ENCODE measurements around the gene LRRFIP1.
"Not testable (repeated sequence)": the region's sequence is repeated elsewhere in the genome, so short reads cannot be mapped to it uniquely, and the experiment has no call there.

LRRFIP1 gene

DNA sequence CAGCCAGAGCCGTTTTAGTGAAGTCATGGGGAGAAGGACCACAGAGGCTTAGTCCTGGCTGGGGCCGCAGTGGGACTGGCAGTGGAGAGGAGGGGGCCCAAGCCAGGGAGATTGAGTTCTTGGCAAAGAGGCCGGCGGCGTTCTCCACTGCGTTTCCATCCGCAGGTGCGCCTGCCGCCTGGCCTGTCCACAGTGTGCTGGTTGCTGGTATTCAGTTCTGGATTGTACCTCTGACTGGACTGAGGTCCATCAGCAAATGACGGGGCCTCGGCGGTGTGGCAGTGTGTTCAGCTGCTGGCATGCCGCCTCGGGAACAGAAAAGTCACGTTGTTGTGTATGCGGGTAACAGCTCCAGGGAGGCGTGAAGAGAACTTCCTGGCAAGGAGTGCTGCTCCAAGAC is 36.8 kb downstream of the LRRFIP1 start:
- DNase-seq (ENCODE audit: low spot score), result no peak

DNA sequence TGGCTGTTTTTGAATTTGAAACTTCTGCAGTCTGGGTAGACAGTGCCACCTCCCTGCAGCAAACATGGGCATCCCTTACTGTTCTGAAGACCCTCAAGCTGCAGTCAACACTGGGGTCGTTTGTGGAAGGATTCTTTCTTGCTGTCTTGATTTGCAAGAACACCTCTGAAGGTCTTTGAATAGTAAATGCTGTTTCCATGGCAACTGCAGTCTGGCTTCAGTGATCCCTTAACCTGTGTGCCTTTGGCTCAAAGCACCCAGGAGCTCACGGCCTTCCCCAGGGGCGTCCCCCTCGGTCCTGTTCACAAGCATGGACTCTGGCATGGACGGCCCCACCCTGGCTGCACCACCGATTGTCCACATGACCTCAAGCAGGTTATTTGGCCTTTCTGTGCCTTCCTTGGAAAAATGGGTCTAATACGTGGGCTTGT is 38.3 kb downstream of the LRRFIP1 start:
- no peak for DNase-seq (ENCODE audit: low spot score)

DNA sequence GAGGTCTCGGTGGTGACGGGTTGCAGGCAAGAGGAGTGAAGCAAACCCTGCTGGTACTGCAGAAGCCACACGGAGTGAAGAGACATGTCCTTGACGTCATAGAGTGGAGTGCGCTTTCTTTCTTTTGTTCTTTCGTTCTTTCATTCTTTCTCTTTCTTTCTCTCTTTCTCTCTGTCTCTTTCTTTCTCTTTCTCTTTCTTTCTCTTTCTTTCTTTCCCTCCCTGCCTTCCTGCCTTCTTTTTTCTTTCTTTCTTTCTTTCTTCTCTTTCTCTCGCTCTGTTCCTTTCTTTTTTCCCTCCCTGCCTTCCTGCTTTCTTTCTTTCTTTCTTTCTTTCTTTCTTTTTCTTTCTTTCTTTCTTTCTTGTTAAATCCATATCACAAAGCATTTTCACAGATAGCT is 39.2 kb downstream of the LRRFIP1 start:
- DNase-seq (ENCODE audit: low spot score), result no peak

DNA sequence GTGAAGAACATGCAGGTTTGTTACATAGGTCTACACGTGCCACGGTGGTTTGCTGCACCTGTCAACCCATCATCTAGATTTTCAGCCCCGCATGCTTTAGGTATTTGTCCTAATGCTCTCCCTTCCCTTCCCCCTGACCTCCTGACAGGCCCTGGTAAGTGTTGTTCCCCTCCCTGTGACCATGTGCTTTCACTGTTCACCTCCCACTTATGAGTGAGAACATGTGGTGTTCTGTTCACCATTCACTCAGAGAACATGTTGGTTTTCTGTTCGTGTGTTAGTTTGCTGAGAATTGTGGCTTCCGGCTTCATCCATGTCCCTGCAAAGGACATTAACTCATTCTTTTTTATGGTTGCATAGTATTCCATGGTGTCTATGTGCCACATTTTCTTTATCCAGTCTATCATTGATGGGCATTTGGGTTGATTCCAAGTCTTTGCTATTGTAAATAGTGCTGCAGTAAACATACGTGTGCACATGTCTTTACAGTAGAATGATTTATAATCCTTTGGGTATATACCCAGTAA is 39.7 kb downstream of the LRRFIP1 start:
- DNase-seq (ENCODE audit: low spot score), result not testable (repeated sequence)

DNA sequence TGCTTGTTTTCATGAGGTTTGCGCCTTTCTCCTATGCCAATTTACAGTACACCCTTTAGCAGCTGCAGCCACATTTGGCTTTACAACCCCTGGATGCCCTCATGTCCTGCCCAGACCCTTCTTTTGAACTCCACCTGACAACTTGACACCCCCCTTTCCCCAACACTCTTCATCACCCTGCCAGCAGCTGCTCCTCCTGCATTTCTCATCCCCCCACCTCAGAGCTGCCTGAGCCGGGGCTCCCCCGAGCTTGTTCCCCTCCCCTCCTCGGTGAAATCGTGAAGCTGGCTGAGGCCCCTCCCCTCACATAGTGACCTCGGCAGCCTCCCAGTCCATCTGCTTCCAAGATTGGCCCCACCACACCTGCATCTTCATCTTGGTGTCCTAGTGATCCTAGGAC is 40.5 kb downstream of the LRRFIP1 start:
- DNase-seq (ENCODE audit: low spot score), result no peak

DNA sequence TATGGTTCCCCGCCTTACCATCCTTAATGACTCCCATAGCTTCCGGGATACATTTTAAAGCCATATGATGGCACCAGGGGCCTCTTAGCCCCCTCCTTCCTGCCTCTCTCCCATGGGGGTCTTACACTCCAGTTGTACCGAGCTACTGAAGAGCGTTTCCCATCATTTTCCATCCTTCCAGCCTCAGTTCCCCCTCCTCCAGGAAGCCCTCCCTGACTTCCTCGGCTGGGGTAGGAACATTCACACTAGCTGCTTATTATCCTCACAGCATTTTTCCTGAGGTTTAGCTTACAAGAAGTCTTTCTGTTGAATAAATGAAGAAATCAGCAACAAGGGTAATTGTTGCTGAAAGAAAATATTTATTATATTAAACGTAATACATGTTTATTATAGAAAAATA is 41.1 kb downstream of the LRRFIP1 start:
- no peak for DNase-seq (ENCODE audit: low spot score)

DNA sequence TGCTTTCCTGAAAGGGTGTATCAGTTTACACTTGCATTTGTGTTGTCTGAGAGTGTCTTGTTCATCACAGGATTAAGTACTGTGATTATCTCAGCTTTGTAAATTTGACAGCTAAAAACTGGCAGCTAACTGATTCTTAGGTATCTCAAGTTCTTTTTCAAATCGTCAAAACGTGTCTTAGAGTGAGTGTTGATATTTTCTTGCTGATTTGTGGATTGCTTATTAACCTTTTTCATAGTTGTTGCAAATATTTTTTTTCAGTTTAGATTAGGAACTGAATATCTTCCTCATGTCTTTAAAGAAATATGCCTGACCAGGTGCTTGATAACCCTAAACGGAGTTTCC is 41.9 kb downstream of the LRRFIP1 start:
- DNase-seq (ENCODE audit: low spot score), result no peak

DNA sequence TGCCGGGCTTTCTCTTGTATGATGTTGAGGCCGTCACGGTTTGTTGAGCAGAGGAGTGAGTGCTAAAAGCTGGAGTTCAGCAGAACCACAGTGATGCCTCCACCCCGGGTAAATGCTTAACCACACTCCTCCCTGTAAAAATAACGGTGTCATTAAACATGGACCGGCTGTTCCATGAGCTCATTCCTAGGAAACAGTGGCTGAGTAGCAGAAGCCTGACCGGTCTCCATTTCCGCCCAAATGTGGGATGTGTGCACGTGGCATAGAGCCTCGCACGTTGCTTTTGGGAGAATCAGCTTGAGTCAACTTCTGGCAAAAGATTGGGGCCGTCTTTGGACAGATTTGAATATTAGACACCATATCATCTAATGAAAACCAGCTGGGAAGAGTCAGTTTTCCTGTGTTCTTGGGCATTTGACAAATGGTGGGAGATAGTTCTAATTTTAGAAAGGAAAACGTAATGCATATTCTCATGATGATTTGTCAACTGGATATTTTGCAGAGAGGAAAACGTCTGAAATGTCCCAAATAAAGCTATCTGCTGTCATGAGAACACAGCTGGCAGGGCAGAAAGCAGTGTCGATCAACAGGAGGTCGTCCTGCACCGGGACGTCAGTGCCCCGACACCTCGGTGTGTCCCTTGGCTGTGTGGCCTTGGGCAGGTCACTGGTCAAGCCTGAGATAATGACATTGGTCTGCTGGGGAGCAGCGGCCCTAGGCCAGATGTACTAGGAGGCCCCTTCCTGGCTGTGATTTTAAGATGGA is 42.4 kb downstream of the LRRFIP1 start:
- DNase-seq (ENCODE audit: low spot score), result no peak

DNA sequence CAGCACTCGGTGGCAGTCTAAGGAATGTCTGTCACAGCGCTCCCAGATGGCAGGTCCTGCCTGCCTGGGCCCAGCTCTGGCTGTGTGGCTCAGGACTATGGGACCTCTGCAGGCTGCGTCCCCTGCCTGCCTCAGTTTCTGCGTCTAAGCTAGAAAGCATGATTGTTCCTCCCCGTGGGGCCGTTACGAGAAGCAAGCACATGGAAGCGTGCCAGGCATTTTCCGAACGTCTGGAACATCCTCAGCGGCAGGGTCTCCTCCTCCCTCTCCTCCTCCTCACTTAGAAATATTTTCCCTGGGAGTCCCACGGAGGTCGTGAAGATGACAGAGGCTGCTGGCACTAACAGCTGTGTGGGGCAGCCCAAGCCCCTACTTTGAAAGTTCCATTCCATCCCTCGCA is 43.3 kb downstream of the LRRFIP1 start:
- no peak for DNase-seq (ENCODE audit: low spot score)

DNA sequence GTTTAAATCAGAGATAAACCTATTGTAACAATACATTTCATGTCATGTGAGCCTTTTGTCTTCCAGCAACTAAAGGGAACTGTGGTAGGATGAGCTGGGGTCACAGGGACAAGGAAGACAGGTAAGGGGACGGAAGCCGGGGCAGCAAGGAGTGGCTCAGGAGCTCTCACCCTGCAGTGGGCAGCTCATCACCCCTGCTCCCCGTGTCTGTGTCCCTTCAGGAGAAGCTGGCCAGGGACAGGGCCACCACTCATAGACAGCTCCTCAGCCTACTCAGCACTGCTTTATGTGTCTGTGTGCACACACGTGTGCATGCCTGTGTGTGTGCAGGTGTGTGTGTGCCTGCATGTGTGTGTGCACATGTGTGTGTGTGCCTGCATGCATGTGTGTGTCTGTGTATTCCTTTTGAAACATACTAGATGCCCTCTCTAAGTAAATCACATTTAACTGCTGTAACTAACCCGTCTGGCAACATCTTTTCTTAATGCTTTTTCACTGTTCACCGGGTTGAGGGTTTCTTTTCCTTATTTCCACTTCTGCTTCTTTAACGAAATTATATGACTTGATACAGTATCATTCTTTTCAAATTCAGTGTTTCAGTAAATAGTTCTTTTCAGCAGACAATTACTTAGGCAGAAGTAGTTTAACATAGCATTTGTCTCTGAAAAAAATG is 44.2 kb downstream of the LRRFIP1 start:
- DNase-seq (ENCODE audit: low spot score), result no peak

DNA sequence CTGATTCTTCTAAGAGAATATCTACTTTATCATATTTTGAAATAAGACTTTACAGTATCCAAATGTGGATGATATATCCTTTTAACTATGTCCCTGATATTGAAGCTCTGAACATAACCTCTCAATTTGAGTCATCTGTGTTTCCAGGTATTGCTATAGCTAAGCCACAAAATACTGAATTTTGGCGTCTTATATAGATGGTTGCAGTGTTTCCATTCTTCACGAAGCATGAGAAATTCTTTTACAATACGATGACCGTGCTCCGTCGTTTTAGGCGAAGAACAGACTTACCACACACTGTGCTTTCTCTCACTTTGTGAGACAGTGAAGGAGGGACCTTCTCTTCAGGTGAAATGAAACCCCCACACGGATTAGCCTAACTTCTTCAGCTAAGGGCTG is 45.3 kb downstream of the LRRFIP1 start:
- DNase-seq (ENCODE audit: low spot score), result no peak

DNA sequence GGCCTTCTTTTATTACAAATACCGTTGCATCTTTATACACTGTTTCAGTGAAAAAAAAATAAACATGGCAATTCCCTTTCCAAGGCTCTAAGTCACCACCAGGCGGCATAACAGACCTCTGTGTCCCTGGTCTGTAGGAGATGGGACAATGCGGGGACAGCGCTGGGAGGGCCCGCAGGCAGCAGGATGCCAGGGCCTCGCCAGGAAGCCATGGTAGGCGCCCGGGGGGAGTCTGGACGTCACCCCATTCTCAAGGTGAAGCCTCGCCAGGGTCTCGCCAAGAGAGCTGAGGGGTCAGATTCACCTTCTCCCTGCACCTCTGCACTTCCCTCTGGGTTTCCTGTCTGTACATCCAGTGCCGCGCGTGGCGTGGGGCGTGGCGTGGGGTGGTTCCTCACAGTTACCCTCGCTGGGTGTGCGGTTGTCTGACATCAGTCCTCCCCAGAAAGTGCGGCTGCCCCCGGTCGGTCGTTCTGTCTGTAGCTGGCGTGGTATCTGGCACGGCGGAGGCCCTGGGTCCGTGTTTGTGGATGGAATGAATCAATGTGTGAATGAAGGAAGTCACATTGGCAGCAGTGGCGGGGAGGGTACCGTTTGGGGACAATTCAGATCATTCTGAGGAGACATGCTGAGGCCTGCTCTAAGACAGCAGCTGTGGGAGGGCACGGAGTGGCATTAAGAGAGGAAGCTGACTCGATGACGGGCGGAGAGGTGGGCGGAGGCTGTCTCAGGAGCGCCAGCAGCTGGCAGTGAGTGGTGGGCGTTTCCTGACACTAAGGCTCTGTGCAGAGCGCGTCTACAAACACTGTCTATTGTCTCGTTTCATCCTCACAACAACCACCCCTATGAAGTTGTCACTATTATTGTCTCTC is 46.0 kb downstream of the LRRFIP1 start:
- peak; percentile 75 for DNase-seq (ENCODE audit: low spot score)

DNA sequence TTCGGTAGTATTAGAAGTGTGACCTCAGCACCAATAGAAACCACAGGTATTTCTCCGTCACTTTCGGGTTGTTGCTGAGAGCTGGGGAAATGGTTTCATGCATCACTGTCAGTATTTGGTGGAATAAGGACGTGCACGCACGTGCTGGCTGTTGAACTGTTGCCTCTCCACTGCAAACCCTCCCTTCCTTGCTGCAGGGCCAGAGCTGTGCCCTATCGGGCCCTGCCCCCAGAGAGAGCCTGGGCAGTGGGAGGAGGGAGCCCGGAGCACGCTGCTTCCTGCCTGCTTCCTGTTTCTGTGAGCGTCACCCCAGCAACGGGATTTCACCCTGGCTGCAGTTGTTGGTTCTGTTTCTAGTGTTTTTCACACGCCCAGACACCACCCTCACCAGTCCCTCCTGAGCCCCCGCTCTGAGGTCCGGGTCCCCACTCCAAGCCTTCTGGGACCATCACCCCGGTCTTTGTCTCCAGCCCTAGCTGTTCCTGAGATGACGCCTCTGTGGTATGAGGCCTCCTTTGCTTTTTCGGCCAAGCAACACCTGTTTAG is 47.4 kb downstream of the LRRFIP1 start:
- DNase-seq (ENCODE audit: low spot score), result no peak

DNA sequence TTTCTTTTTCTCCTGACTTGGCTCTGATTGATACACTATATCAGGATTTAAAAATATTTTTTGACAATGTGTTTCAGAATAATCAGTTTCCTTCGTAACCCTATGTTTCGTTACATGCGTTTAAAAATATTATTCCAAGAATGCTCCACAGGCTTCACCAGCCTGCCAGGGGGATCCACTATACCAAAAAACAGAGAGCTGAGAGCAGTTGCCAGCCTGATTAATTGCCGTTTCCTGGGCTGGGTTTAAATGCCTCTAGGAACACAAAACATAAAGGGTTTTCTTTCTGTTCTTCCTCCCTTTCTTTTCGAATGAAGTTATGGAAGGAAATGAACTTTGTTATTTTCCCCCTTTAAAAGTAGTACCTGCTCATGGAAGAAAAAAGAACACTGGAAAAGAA is 47.9 kb downstream of the LRRFIP1 start:
- no peak for DNase-seq (ENCODE audit: low spot score)

DNA sequence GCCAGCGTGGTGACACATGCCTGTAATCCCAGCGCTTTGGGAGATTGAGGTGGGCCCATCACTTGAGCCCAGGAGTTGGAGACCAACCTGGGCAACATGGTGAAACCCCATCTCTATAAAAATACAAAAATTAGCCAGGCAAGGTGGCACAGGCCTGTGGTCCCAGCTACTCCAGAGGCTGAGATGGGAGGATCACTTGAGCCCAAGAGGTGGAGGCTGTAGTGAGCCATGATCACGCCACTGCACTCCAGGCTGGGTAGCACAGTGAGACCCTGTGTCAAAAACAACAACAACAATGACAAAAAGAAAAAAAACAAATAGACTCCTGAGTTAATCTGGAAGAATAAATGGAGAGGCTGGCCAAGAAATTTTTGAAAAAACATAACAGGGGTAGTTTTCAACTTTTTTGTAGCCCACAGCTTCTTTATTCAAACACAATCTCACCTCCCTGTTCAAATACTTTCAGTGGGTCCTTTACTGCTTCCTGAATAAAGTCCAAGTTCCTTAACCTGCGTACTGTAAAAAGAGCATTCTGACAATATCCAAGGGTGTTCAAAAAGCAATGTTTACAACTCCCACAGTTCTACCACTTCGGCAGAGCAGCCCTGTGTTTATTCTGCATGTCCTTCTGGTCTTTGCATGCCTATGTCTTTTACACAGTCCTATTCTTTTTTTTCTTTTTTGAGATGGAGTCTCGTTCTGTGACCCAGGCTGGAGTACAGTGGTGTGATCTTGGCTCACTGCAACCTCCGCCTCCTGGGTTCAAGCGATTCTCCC is 53.5 kb downstream of the LRRFIP1 start:
- DNase-seq (ENCODE audit: low spot score), result no peak

DNA sequence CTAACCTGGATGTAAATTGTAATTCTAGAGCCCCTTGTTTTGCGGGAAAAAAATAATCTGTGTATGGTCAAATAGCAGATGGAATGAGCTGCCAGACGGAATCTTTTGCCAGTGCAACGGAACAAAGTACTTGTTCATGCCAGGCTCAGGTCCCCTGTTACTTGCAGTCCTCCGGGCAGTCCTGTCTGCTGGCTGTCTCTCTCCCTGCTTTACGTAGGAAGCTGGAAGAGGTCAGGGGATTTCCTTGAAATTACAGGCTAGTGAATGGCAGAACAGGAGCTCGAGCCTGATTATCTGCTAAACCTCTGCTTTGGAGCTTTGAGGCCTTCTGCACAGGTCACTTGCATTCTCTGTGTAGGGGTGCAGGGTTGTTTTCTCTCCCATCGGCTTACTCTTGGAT is 54.8 kb downstream of the LRRFIP1 start:
- DNase-seq (ENCODE audit: low spot score), result no peak

DNA sequence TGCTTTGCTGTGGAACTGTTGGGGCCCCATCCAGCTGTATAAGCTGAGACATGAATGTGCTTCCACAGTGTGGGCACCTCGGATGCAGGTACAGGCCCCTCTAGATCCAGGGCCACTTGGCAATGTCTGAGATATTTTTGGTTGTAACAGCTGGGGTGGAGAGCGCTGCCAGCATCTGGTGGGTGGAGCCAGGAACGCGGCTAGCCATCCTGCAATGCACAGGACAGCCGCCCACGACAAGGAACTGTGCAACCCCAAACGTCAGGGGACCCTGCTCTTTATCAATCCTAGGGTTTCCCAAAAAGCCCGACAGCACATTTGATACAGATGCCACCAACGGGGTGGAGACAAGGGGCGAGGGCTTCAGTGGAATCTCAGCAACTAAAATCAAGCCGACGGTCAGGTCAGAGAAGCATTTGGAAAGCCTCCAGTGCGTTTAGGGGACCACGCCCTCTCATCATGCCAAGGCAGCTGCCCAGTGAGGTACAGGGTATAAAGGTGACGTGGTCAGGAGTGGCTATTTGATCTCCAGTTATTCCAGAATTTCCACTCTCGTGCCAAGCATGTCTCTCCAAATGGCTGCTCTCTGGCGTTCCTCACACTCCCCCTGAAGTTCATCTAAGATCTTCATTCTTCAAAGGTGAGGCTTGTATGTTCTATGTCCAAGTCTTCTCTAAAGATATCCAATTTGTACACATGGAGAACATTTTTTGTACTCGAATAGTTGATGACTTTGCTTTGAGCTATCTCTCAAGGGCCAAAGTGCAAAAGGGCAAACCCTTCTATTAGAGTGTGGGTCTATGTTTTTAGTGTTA is 55.7 kb downstream of the LRRFIP1 start:
- no peak for DNase-seq (ENCODE audit: low spot score)

DNA sequence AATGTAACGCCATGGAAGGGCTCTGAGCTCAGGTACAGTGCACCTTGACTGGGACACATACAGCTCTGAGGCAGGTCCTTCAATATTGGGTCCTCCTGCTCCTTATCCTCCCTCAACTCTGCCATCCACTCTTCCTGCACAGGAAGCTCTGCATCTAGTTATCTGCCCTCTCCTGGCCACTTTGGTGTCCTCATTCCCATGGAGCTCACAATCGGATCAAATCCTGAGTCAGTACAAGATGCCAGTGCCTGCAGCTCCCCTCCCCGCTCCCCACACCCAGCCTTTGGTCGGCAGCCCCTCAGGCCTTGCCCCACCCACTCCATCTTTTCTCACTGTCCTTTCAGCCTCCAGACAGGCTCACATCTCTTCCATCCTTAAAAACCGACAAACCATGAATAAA is 58.0 kb downstream of the LRRFIP1 start:
- no peak for DNase-seq (ENCODE audit: low spot score)

DNA sequence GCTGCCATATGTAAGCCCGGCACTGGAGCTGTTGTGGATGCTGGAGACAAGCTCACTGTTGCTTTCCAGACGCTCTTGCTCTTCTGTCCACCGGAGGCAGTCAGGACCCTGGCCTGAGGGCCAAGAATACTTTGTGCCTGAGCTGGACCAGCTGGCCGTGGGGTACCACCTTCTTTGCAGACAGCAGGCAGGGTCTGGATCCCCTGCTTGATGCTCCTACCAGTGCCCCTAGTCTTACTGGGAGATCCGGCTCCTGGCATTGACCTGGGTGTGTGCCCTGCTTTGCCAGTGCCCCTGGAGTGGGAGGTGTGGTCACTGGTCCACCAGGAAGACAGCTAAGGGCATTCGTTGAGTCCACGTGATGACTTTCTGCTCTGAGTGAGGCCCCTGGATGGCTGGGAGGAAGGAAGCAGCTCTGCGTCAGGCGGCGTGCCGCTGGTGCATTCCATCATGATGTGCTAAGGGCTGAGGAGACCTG is 59.3 kb downstream of the LRRFIP1 start:
- no peak for DNase-seq (ENCODE audit: low spot score)

DNA sequence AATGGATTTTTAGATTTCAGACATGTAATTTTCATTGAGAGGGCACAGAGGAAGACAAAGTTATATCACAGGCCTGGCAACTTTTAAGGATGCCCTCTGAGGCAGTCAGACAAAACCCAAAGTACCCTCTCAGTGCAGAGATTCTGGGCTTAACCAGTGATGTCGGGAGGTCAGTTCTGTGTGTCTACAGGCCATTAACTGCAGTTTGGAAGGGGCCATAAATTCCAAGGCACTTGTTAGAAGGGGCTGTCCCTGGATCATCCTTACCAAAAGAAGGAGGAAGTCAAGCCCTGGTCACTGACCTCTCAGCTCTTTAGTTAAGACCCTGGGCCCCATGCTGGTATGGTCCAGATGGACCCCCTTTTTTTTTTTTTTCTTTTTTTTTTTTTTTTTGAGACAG is 60.7 kb downstream of the LRRFIP1 start:
- DNase-seq (ENCODE audit: low spot score), result no peak

DNA sequence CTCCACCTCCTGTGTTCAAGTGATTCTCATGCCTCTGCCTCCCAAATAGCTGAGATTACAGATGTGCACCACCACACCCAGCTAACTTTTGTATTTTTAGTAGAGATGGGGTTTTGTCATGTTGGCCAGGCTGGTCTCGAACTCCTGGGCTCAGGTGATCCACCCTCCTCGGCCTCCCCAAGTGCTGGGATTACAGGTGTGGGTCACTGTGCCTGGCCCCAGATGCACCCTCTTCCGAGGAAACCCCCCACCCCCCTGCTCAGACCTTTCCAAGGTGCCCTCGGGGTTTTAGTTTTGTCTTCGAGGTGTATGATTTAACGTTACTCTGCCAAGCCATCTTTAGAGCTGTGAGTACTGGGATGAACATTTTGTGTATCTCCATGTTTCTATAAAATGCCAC is 61.2 kb downstream of the LRRFIP1 start:
- DNase-seq (ENCODE audit: low spot score), result not testable (repeated sequence)

Measured in putamen (tissue), 1 donor.